ENCODE measurements around the gene ATXN10.
"Not testable (repeated sequence)": the region's sequence is repeated elsewhere in the genome, so short reads cannot be mapped to it uniquely, and the experiment has no call there.

Gene ATXN10

GRCh38 chr22:45651931-45652528 is 19.6 kb upstream of the ATXN10 start:
- no peaks in the 10 kb centered on the region for H3K4me1 ChIP-seq (ENCODE audit: insufficient read depth, low read length)
- no peak overlapping the region for H3K9ac ChIP-seq (ENCODE audit: low read depth, low read length)
- H3K9me3 ChIP-seq (ENCODE audit: control insufficient read depth, insufficient read depth, low read length) = no peaks in the 10 kb centered on the region
- H3K36me3 ChIP-seq (ENCODE audit: insufficient read depth, low read length) = no peaks in the 10 kb centered on the region

GRCh38 chr22:45656577-45656976 is 15.1 kb upstream of the ATXN10 start:
- H3K36me3 ChIP-seq (ENCODE audit: insufficient read depth, low read length) = no peaks in the 10 kb centered on the region
- no peaks in the 10 kb centered on the region for H3K4me1 ChIP-seq (ENCODE audit: insufficient read depth, low read length)
- H3K9ac ChIP-seq (ENCODE audit: low read depth, low read length) = no peak overlapping the region
- no peaks in the 10 kb centered on the region for H3K9me3 ChIP-seq (ENCODE audit: control insufficient read depth, insufficient read depth, low read length)

GRCh38 chr22:45657701-45658100 is 13.9 kb upstream of the ATXN10 start:
- H3K4me1 ChIP-seq (ENCODE audit: insufficient read depth, low read length) = no peaks in the 10 kb centered on the region
- no peaks in the 10 kb centered on the region for H3K36me3 ChIP-seq (ENCODE audit: insufficient read depth, low read length)
- H3K9ac ChIP-seq (ENCODE audit: low read depth, low read length) = no peak overlapping the region
- H3K9me3 ChIP-seq (ENCODE audit: control insufficient read depth, insufficient read depth, low read length) = no peaks in the 10 kb centered on the region

GRCh38 chr22:45664136-45664646 is 7.4 kb upstream of the ATXN10 start:
- no peaks in the 10 kb centered on the region for H3K36me3 ChIP-seq (ENCODE audit: insufficient read depth, low read length)
- H3K4me1 ChIP-seq (ENCODE audit: insufficient read depth, low read length) = no peaks in the 10 kb centered on the region
- H3K9me3 ChIP-seq (ENCODE audit: control insufficient read depth, insufficient read depth, low read length) = no peaks in the 10 kb centered on the region
- no peak overlapping the region for H3K9ac ChIP-seq (ENCODE audit: low read depth, low read length)

GRCh38 chr22:45667486-45667885 is 4.1 kb upstream of the ATXN10 start:
- no peak overlapping the region for H3K9ac ChIP-seq (ENCODE audit: low read depth, low read length)
- H3K36me3 ChIP-seq (ENCODE audit: insufficient read depth, low read length) = no peaks in the 10 kb centered on the region
- H3K9me3 ChIP-seq (ENCODE audit: control insufficient read depth, insufficient read depth, low read length) = no peaks in the 10 kb centered on the region
- no peaks in the 10 kb centered on the region for H3K4me1 ChIP-seq (ENCODE audit: insufficient read depth, low read length)

GRCh38 chr22:45670363-45670762 is 1.3 kb upstream of the ATXN10 start:
- not testable (repeated sequence) for H3K4me1 ChIP-seq (ENCODE audit: insufficient read depth, low read length); H3K9me3 ChIP-seq (ENCODE audit: control insufficient read depth, insufficient read depth, low read length); H3K9ac ChIP-seq (ENCODE audit: low read depth, low read length); H3K36me3 ChIP-seq (ENCODE audit: insufficient read depth, low read length)

- Histone ChIP-seq H3K9me3 (ENCODE audit: control insufficient read depth, insufficient read depth, low read length) (no peaks in the 10 kb centered on the region), H3K36me3 (ENCODE audit: insufficient read depth, low read length) (no peaks in the 10 kb centered on the region), H3K9ac (ENCODE audit: low read depth, low read length) (peak overlapping the region; percentile 90), H3K4me1 (ENCODE audit: insufficient read depth, low read length) (peaks cover 5% of the 10 kb centered on the region)
These were observed 452 bp upstream of the ATXN10 start for GRCh38 chr22:45670981-45671782.

GRCh38 chr22:45672564-45673481 is 1.2 kb downstream of the ATXN10 start:
- H3K9me3 ChIP-seq (ENCODE audit: control insufficient read depth, insufficient read depth, low read length) = no peaks in the 10 kb centered on the region
- H3K36me3 ChIP-seq (ENCODE audit: insufficient read depth, low read length) = no peaks in the 10 kb centered on the region
- peak overlapping the region; percentile 90 for H3K9ac ChIP-seq (ENCODE audit: low read depth, low read length)
- peaks cover 5% of the 10 kb centered on the region for H3K4me1 ChIP-seq (ENCODE audit: insufficient read depth, low read length)

GRCh38 chr22:45673482-45674175 is 2.0 kb downstream of the ATXN10 start:
- H3K9ac ChIP-seq (ENCODE audit: low read depth, low read length) = no peak overlapping the region; the same call in 1 of the 2 replicates
- no peaks in the 10 kb centered on the region for H3K9me3 ChIP-seq (ENCODE audit: control insufficient read depth, insufficient read depth, low read length)
- H3K36me3 ChIP-seq (ENCODE audit: insufficient read depth, low read length) = no peaks in the 10 kb centered on the region
- H3K4me1 ChIP-seq (ENCODE audit: insufficient read depth, low read length) = peaks cover 5% of the 10 kb centered on the region

GRCh38 chr22:45676024-45676423 is 4.4 kb downstream of the ATXN10 start:
- Histone ChIP-seq H3K36me3 (ENCODE audit: insufficient read depth, low read length) (no peaks in the 10 kb centered on the region), H3K4me1 (ENCODE audit: insufficient read depth, low read length) (peaks cover 5% of the 10 kb centered on the region), H3K9ac (ENCODE audit: low read depth, low read length) (no peak overlapping the region), H3K9me3 (ENCODE audit: control insufficient read depth, insufficient read depth, low read length) (no peaks in the 10 kb centered on the region)

GRCh38 chr22:45677063-45677462 is 5.4 kb downstream of the ATXN10 start:
- peaks cover 5% of the 10 kb centered on the region for H3K4me1 ChIP-seq (ENCODE audit: insufficient read depth, low read length)
- no peaks in the 10 kb centered on the region for H3K36me3 ChIP-seq (ENCODE audit: insufficient read depth, low read length)
- H3K9me3 ChIP-seq (ENCODE audit: control insufficient read depth, insufficient read depth, low read length) = no peaks in the 10 kb centered on the region
- no peak overlapping the region for H3K9ac ChIP-seq (ENCODE audit: low read depth, low read length)

- Histone ChIP-seq H3K9me3 (ENCODE audit: control insufficient read depth, insufficient read depth, low read length) (no peaks in the 10 kb centered on the region), H3K9ac (ENCODE audit: low read depth, low read length) (no peak overlapping the region), H3K36me3 (ENCODE audit: insufficient read depth, low read length) (no peaks in the 10 kb centered on the region), H3K4me1 (ENCODE audit: insufficient read depth, low read length) (peaks cover 12% of the 10 kb centered on the region)
These were observed 7.6 kb downstream of the ATXN10 start for GRCh38 chr22:45678961-45679912.

All from ES-I3 (cell line).